Panc1 (cell line): Measurements from ENCODE around the gene SELENOF. TPM values are rescaled to one million over a fixed set of nuclear protein-coding genes. Genes with fewer than 3 reads are reported as not detected.

ENCODE experiments used
- ATAC-seq: fragments of 200-7000 bp; cut with Tn5 transposase; 2 replicates; pipeline ENCODE4 v1.9.1; 2020; ENCODE audit warnings: mild to moderate bottlenecking, moderate library complexity
- BruUV-seq: library from RNA; stranded (reverse); fragments of 400-500 nt; replicated peaks from 2 replicates; lab custom pipeline; 2021; lab: Mats Ljungman, UMichigan
- CTCF ChIA-PET: fragments of 300-600 bp; sonication (Branson Sonifier 250); formaldehyde crosslinking; loops from one replicate; lab custom pipeline; 2022; ENCODE audit warnings: antibody characterized with exemption; lab: Charles Lee
- POLR2A ChIA-PET: fragments of 300-600 bp; sonication (Branson Sonifier 250); formaldehyde crosslinking; loops from one replicate; lab custom pipeline; 2022; ENCODE audit warnings: antibody characterized with exemption; lab: Charles Lee
- DNase-seq: peaks from one replicate; pipeline ENCODE4 v3.0.0-alpha.2; 2010; ENCODE audit warnings: low read depth, low spot score
- H3K27ac ChIP-seq: 2 replicates; pipeline ENCODE4 v1.5.1; 2011; ENCODE audit warnings: mild to moderate bottlenecking, low read length, inconsistent platforms
- H3K27me3 ChIP-seq: fragments of 200-500 bp; sonication (Bioruptor generic); 2 replicates; pipeline ENCODE4 v1.6.0; 2014; ENCODE audit warnings: low read length, inconsistent platforms; ENCODE audit not compliant: control insufficient read depth, insufficient read depth
- H3K36me3 ChIP-seq: fragments of 200-500 bp; sonication (Bioruptor generic); 2 replicates; pipeline ENCODE4 v1.5.1; 2014; ENCODE audit warnings: inconsistent platforms, mild to moderate bottlenecking, low read length, moderate library complexity; ENCODE audit not compliant: control insufficient read depth, insufficient read depth
- H3K4me1 ChIP-seq: 2 replicates; pipeline ENCODE4 v1.5.1; 2011; ENCODE audit warnings: inconsistent platforms, mild to moderate bottlenecking, low read length, moderate library complexity; ENCODE audit not compliant: control insufficient read depth, insufficient read depth
- H3K4me3 ChIP-seq, 2 experiments: 2 replicates each; pipeline ENCODE4 v1.5.1; 2011 to 2012; ENCODE audit warnings: low read depth in 2 of 2, low read length in 2 of 2, mild to moderate bottlenecking in 2 of 2, inconsistent platforms in 1 of 2, moderate library complexity in 1 of 2
- H3K9me3 ChIP-seq: fragments of 200-500 bp; sonication (Bioruptor generic); 2 replicates; pipeline ENCODE4 v1.5.1; 2014; ENCODE audit warnings: low read depth, mild to moderate bottlenecking, inconsistent platforms, low read length, moderate library complexity; ENCODE audit not compliant: control insufficient read depth, insufficient read depth
- POLR2AphosphoS5 ChIP-seq: IDR thresholded peaks from 2 replicates; pipeline ENCODE4 v1.6.1; 2012; ENCODE audit warnings: mild to moderate bottlenecking, low read depth, low read length, moderate library complexity
- SIN3A ChIP-seq: IDR thresholded peaks from 2 replicates; pipeline ENCODE4 v1.6.1; 2012; ENCODE audit warnings: low read depth, mild to moderate bottlenecking, low read length, moderate library complexity, borderline replicate concordance; ENCODE audit not compliant: insufficient read depth
- TCF7L2 ChIP-seq: IDR thresholded peaks from 2 replicates; pipeline ENCODE4 v1.6.1; 2011; ENCODE audit warnings: mild to moderate bottlenecking, low read depth, low read length, inconsistent platforms
- in situ Hi-C: cut with HindIII; loops from 2 replicates; pipeline ENCODE4 v1.10.0; 2016; ENCODE audit warnings: low sequenced_read_pairs, low pct_unique_long_range_greater_than_20kb
- intact Hi-C: fragments of 100-400 bp; cut with micrococcal nuclease; formaldehyde crosslinking; loops from one replicate; pipeline ENCODE4 v1.10.0; 2022; ENCODE audit not compliant: unreplicated experiment
- total RNA-seq: library from RNA; stranded (reverse); gene quantifications from one replicate; pipeline ENCODE4 v1.2.1, GENCODE V29; 2021; ENCODE audit not compliant: unreplicated experiment
- TF ChIP-seq, protein P1 (sequence below): fragments of 450-650 bp; IDR thresholded peaks from 2 replicates; pipeline ENCODE4 v1.5.1; 2017; ENCODE audit warnings: mild to moderate bottlenecking
- TF ChIP-seq, protein P2 (sequence below), 2 experiments: IDR thresholded peaks; 2 replicates each; pipeline ENCODE4 v1.6.1; 2011 to 2012; ENCODE audit warnings: low read depth in 2 of 2, control low read depth in 1 of 2, low read length in 1 of 2, mild to moderate bottlenecking in 1 of 2, moderate library complexity in 1 of 2; ENCODE audit not compliant: insufficient read depth in 1 of 2

SELENOF gene
- total RNA-seq, 1 experiment from 2014 or later, result 190 TPM

GRCh38 chr1:86849756-86850155, 64.2 kb downstream of the SELENOF start:
- CTCF ChIA-PET, result no interaction called here
- Histone ChIP-seq H3K27ac (no peak overlapping the region), H3K4me3 (no peak overlapping the region), H3K27me3 (no peaks in the 10 kb centered on the region), H3K9me3 (no peaks in the 10 kb centered on the region), H3K36me3 (no peaks in the 10 kb centered on the region), H3K4me1 (no peaks in the 10 kb centered on the region)
- intact Hi-C loops (no loop called here), in situ Hi-C loops (no loop called here)
- DNase-seq (no peak), ATAC-seq (no peak)
- POLR2A ChIA-PET, result interaction anchor here (0.6 kb wide), 1 partner anchor 19 kb away, joined by 3 read pairs; no protein-coding TSS in a partner anchor
- BruUV-seq, result no TSS peak
- TF ChIP-seq, protein P1, sequence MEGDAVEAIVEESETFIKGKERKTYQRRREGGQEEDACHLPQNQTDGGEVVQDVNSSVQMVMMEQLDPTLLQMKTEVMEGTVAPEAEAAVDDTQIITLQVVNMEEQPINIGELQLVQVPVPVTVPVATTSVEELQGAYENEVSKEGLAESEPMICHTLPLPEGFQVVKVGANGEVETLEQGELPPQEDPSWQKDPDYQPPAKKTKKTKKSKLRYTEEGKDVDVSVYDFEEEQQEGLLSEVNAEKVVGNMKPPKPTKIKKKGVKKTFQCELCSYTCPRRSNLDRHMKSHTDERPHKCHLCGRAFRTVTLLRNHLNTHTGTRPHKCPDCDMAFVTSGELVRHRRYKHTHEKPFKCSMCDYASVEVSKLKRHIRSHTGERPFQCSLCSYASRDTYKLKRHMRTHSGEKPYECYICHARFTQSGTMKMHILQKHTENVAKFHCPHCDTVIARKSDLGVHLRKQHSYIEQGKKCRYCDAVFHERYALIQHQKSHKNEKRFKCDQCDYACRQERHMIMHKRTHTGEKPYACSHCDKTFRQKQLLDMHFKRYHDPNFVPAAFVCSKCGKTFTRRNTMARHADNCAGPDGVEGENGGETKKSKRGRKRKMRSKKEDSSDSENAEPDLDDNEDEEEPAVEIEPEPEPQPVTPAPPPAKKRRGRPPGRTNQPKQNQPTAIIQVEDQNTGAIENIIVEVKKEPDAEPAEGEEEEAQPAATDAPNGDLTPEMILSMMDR, result no peak
- TF ChIP-seq TCF7L2 (no peak), POLR2AphosphoS5 (no peak), SIN3A (no peak)
- TF ChIP-seq, protein P2, sequence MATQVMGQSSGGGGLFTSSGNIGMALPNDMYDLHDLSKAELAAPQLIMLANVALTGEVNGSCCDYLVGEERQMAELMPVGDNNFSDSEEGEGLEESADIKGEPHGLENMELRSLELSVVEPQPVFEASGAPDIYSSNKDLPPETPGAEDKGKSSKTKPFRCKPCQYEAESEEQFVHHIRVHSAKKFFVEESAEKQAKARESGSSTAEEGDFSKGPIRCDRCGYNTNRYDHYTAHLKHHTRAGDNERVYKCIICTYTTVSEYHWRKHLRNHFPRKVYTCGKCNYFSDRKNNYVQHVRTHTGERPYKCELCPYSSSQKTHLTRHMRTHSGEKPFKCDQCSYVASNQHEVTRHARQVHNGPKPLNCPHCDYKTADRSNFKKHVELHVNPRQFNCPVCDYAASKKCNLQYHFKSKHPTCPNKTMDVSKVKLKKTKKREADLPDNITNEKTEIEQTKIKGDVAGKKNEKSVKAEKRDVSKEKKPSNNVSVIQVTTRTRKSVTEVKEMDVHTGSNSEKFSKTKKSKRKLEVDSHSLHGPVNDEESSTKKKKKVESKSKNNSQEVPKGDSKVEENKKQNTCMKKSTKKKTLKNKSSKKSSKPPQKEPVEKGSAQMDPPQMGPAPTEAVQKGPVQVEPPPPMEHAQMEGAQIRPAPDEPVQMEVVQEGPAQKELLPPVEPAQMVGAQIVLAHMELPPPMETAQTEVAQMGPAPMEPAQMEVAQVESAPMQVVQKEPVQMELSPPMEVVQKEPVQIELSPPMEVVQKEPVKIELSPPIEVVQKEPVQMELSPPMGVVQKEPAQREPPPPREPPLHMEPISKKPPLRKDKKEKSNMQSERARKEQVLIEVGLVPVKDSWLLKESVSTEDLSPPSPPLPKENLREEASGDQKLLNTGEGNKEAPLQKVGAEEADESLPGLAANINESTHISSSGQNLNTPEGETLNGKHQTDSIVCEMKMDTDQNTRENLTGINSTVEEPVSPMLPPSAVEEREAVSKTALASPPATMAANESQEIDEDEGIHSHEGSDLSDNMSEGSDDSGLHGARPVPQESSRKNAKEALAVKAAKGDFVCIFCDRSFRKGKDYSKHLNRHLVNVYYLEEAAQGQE (IDR thresholded peaks at IDR 0.05; ENCODE audit: insufficient read depth in 1 of 2, low read depth in 2 of 2, low read length in 1 of 2), result no peak

- Histone ChIP-seq H3K4me3 (no peak overlapping the region), H3K27me3 (no peaks in the 10 kb centered on the region), H3K9me3 (no peaks in the 10 kb centered on the region), H3K27ac (no peak overlapping the region), H3K4me1 (no peaks in the 10 kb centered on the region), H3K36me3 (no peaks in the 10 kb centered on the region)
- ChIA-PET CTCF (no interaction called here), POLR2A (no interaction called here)
- BruUV-seq, result no TSS peak
- TF ChIP-seq, protein P1, result no peak
- TF ChIP-seq, protein P2 (IDR thresholded peaks at IDR 0.05; ENCODE audit: insufficient read depth in 1 of 2, low read depth in 2 of 2, low read length in 1 of 2), result no peak
- TF ChIP-seq TCF7L2 (no peak), POLR2AphosphoS5 (no peak), SIN3A (no peak)
- DNase-seq (no peak), ATAC-seq (no peak)
- intact Hi-C loops (no loop called here), in situ Hi-C loops (no loop called here)
Observed at GRCh38 chr1:86848654-86849053, 65.3 kb downstream of the SELENOF start.
